Fibroblast of the conjunctiva (primary cell): Measurements from ENCODE around the gene NGDN.
"Not testable (repeated sequence)": the region's sequence is repeated elsewhere in the genome, so short reads cannot be mapped to it uniquely, and the experiment has no call there.

ENCODE experiments used
- DNase-seq: peaks from one replicate; pipeline ENCODE4 v3.0.0-alpha.2; 2010; ENCODE audit warnings: low read depth

Gene NGDN

DNA sequence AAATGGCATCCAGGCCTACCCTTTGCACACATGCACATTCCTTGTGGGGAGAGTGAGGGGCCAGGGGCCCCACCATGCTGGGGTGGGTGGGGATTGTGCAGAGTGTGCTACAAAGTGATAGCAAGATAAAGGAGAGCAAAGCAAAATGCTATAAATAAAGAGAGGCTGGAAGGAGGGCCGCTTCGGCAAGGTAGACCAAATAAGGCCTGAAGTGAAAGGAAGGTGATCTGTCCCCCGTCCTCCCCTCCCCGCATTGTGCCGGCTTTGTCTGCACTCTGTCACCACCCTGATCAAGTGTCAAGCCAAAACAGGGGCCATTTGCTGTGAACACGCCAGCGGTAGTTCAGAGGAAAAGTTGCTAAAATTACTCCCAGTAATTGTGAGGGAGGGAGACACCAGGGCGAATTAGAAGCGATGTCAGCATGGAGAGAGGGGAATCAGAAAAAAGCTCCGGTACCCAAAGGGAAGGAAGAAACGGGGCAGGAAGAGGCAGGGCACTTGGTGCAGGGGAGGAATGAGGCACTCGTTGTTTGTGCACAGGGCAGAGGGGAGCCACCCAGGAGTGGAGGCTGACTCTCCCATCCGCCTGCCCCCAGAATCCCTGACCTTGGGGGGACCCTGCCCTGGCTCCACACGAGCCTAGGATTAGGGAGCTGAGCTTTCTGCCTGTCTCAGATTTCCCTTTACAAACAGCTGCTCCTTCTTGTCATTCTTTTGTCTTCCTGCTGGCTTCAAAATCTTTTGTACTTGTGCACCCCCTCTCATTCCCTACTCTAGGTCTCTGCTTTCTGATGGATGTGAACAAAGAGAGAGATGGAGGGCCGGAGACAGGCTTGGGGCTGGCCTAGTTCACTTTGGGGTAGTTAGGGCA, 31.2 kb upstream of the NGDN start:
- DNase-seq = no peak

DNA sequence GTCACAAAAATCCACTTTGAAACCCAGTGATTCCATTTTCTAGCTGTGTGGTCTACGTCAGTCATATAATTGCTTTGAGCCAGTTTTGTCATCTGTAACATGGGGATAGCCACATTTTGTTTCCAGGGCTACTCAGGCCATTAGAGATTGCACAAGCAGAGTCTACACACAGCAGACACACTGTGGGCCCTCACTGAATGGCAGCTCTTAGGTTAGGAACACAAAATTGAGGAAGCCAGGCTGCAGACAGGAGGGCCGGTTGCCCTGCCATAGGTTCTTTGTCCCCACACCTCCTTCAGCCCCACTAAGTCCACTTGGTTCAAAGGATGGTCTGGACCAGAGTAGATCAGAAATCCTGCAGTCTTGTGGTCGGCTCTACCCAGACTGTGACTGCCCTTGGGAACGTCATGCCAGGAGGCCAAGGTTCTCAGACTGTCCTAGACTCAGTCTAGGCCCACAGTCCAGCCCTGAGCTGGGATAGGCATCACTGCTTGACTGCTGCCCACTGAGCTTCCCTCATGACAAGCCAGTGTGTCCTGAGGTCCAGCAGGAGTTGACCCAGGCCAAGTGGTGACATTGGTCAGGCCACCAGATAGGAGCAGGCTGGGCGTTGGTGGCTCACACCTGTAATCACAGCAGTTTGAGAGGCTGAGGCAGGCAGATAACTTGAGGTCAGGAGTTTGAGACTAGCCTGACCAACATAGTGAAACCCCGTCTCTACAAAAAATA, 30.2 kb upstream of the NGDN start:
- no peak for DNase-seq

DNA sequence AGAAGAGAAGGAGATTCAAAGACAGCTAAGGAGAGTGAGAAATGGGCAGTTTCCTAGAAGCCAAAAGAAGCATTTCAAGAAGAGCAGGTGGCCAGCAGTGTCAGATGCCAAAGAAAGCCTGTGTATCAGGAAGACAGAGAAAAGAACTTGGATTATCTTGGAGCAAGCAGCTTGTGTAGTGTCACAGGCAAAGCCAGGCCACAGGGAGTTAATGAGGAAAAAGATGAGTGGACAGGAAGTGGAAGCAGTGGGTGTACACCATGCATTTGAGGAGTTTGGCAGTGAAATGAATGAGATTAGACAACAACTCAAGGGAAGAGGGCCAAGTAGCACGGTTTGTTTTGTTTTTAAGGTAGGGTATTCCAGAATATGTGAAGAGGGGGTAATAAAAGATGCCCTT, 28.4 kb upstream of the NGDN start:
- DNase-seq = no peak

DNA sequence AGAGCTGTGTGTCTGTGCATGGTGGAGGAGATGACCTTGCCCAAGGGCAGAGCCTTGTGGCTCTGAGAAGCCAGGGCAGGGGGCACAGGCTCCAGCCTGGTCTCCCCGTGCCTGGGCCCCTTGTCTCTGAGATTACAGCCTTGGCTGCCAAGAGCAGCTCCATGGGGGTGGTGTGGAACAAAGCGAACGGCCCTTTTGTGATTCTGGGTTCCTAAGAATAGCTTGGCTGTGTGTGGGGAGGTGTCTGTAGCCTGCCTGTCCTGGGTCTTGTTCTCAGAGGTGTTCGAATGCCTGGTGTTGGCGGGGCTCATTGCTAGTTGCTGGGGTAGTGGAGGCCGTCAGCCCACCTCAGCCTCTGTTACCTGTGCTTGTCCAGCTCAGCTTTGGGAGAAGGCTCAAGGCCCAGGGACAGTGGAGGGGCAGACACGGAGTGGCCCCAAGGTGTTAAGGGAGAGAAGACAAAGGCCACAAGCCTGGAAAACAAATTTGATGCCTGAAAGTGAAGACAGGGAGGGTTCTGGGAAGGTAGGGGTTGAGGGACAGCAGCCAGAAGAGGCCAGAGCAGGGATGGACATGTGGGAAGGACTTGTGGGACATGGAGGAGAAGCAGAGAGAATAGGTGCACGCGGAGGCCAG, 26.7 kb upstream of the NGDN start:
- no peak for DNase-seq

DNA sequence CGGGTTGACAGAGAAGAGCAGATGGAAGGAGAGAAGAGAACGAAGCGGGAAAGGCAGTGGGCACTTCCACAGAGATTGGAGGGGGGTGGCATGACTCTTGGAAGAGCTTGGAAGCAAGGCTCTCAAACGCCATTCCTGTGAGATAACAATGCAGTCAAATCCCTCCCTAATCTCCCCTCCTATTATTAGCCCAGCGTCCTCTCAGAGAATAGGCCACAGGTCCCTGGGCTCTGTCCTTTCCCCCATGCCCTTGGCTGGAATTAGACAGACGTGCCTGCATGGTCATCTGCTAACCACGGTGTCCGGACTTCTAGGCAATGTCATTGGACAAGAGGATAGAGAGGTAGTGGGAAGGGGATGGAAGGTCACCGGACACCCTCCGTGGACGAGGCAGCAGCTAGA, 26.1 kb upstream of the NGDN start:
- no peak for DNase-seq

DNA sequence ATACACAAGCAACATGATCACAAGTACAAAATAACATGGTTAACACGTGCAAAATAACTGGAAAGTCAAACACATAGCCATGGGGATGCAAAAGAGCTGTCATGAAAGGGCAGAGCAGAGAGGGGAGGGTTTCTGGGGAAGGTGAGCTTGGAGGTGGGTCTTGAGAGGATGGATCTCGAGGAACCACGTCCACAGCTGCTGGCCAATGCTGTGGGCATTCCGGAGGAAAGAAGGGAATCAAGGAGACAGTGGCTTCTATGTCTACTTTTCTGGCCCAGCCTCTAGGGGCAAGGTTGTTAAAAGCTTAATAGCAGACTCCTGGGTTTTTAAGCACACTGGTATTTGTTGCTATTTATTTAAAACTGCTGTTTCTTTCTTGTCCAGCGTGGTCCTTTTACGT, 25.6 kb upstream of the NGDN start:
- no peak for DNase-seq

DNA sequence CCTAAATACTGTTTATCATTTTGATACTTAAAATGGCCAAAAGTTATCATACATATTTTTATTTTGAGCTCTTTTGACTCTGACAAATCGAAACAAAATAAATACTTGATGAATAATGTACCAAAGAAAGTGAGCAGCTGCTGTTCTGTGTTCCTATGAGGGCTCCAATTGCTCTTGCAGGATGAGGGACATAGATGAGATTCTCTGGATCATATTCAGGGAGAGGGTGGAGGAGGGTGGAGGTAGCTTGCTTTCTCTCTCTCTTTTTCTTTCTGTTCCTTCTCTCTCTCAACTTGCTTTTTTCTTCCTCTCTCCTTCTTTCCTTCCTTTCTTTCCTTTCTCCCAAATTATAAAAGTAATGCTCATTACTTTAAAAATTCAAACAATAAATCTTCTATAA, 25.2 kb upstream of the NGDN start:
- DNase-seq = no peak

DNA sequence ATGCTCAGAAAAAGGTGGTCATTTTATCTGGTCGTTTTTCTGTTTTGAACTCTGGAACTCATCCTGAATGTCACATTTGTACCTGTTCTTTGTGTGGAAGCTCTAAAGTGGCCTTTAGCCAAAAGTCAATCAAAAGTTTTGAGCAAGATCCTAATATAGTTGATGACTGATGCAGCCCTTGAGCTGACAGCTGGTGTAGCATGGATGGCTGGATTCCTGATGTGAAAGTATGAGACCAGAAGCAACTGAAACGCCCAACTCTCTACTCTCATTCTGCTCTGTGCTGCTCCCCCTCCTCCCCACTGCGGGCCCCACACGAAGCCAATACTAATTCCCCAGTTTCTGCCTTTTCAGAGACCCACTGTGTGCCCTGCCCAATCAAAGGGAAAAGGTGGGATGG, 23.7 kb upstream of the NGDN start:
- no peak for DNase-seq

DNA sequence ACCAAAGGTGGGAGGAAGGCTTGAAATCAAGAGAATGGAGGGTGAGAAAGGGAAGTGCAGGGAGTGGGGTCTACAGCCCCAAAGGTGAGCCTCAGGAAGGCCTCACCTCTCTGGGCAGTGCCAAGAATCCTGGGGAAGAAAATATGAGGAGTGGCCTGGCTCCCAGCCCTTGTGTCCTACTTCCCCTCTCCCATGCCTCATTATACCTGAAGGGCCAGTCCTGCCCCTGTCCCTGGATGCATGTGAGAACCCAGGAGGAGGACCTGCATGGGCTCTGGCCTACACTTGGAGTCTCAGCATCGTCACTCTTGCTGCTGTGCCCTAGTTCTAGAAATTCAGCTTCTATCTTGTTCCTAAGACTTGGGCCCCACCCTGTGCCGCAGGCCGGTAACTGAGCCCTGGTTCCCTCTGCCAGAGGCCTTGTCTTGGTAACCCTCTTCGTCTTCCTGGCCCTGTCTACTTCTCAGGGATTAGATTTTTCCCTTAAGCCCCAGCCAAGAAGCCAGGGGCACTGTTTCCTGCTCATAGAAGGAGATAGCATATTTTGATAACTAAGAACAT, 23.1 kb upstream of the NGDN start:
- DNase-seq = no peak

DNA sequence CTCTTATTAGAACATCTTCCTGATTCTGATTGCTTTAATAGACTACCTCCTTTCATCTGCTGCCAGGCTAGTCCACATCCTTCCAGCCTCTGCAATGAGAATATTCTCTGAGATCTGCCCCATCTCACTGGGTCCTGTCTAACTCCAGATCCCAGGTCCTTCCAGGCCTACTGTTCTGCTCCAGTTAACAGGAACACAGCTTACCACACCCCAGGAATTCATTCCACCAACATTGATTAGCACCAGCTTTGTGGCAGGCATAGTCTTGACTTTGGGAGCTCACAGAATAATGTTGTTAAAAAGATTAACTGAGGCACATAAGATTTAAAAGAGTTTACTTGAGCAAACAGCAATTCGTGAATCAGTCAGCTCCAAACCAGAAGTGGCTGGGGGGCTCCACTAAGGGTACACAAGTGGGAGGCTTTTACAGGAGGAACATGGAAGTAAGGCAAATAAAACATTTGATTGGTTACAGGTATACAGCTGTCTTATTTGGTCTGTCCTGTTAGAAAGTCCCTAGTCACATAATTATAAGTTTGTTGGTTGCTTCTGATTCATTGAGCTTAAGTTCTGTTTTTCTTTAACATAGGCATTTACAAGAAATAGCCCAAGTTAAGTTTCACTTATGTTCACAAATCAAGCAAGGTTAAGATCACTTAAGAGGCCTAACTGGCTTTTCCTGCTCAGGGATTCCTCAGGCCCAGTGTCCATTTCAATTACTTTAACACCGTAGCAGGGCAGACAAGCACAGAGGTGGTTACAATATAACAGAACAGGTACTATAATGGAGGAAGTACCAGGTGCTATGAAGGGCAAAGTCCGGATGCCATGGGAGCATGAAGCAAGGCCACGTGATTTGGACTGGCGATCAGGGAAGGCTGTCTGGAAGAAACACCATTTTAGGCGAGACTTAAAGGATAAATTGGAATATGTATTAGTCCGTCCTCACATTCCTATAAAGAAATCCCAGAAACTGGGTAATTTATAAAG, 21.8 kb upstream of the NGDN start:
- DNase-seq = no peak

DNA sequence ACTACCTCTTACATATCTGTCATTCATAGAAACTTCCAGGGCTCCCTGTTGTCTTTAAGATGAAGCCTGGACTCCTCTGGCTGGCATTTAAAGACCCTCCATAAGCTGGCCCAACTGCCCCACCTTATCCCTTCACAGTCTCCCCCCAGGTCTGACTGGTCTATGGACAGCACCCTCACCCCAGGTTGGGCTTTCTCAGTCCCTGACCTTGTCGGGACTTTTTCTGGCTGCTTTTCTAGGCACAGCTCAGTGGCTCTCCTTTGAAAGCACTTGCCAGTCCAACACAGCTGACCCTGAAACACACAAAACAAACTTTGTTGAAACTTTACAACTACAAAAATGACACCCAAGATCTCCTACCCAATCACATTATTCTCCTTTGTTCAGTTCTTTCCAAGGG, 20.2 kb upstream of the NGDN start:
- DNase-seq = no peak

DNA sequence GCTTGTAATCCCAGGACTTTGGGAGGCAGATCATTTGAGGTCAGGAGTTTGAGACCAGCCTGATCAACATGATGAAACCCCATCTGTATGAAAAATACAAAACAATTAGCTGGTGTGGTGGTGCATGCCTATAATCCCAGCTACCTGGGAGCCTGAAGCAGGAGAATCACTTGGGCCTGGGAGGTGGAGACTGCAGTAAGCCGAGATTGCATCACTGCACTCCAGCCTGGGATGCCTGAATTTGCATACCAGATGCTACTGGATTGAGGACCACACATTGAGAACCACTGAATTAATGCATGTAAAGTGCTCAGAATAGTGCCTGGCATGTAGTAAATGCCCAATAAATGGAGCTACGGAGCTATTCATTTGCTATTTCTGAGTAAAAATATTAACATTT, 19.1 kb upstream of the NGDN start:
- DNase-seq = no peak

DNA sequence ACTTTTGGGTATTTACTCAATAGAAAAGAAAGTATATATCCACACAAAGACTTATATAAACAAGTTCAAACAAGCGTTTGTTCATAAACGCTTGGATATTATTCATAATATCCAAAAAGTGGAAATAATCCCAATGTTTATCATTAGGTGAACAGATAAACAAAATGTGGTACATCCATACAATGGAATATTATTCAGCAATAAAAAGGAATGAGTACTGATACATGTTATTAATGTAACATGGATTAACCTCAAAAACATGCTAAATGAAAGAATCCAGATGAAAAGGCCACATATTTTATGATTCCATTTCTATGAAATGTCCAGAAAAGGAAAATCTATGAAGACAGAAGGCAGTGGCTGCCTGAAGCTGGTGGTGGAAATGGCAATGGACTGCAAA, 17.3 kb upstream of the NGDN start:
- no peak for DNase-seq

DNA sequence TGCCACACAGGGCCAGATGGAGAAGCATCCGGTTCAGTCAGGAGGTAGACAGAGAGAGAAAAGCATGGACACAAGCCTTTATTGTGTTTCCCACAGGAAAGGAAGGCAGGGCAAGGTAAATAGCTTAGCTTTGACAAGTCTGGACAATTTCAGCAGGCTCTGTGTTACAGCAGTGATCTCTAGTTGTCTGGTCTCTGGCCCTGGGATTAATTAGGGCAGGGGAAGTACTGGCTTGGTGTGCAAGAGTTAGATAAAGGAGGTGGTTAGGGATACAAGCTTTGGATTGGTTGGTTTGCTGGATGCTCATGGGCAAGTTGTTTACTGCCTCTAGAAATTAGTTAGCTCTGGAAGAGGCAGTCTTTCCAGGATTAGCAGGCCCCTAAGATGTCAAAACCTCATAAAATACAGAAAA, 15.1 kb upstream of the NGDN start:
- no peak for DNase-seq

DNA sequence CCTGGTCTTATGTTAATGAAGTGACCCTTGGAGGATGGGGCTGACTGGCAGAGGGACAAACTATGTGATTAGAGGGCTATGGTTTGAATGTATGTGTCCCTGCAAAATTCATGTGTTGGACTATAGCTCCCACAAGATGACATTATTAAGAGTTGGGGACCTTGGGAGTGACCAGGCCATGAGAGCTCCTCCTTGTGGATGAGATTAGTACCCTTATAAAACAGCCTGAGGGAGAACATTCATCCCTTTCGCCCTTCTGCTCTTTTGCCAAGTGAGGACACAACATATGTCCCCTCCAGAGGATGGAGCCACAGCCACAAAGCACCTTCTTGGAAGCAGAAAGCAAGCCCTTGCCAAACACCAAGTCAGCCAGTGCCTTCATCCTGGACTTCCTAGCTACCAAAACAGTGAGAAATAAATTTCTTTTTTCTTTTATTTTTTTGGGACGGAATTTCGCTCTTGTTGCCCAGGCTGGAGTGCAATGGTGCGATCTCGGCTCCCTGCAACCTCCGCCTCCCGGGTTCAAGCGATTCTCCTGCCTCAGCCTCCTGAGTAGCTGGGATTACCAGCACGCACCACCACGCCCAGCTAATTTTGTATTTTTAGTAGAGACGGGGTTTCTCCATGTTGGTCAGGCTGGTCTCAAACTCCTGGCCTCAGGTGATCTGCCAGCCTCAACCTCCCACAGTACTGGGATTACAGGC, 12.5 kb upstream of the NGDN start:
- not testable (repeated sequence) for DNase-seq

DNA sequence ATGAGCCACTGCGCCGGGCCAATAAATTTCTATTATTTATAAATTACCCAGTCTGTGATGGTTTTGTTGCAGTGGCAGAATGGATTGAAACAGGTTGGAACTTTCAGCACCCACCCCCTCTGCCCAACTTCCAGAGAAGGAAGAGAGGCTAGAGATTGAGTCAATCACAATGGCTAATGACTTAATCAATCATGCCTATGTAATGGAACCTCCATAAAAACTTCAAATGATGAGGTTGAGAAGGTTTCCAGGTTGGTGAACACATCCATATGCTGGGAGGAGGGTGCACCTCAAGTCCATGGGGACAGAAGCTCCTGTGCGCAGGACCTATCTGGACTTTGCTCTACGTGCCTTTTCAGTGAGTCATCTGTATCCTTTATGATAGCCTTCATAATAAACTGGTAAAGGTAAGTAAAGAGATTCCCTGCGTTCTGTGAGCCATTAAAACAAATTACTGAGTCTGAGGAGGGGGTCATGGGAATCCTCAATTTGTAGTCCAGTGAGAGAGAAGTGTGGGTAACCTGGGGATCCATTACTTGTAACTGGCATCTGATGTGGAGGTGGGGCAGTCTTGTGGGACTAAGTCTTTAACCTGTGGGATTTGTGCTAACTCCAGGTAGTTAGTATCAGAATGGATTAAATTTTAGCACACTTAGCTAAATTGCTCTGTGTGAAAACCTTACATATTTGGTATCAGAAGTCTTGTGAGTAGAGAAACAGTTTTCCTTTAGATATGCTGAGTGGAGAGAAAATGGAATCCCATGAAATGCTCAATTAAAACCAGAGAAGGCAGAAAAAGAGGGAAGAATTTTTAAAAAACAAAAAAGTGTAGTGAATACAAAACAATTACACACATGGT, 11.7 kb upstream of the NGDN start:
- no peak for DNase-seq

DNA sequence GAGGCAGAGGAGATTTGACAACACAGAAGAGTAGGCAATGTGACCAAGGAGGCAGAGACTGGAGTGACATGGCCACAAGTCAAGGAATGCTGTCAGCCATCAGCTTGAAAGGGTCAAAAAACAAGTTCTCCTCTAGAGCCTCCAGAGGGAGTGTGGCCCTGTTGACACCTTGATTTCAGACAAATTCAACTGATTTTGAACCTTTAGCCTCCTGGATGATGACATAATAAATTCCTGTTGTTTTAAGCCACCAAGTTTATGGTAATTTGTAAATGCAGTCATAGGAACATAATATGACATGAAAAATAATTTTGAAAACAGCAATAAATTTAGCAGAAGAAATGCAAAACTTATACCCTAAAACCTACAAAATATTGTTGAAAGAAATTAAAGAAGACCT, 8.5 kb upstream of the NGDN start:
- no peak for DNase-seq

DNA sequence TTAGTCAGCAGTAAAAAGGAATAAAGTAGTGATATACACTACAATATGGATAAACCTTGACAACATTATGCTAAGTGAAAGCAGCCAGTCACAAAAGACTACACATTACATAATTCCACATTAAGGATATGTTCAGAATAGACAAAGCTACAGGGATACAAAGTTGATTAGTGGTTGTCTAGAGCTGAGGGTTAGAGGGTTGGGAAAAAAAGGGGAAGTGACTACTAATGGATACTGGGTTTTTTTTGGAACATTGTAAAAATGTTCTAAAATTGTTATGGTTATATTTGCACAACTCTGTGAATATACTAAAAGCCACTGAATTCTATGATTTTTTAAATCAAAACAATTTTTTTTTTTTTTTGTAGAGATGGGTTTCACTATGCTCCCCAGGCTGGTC, 4.8 kb upstream of the NGDN start:
- DNase-seq = no peak

DNA sequence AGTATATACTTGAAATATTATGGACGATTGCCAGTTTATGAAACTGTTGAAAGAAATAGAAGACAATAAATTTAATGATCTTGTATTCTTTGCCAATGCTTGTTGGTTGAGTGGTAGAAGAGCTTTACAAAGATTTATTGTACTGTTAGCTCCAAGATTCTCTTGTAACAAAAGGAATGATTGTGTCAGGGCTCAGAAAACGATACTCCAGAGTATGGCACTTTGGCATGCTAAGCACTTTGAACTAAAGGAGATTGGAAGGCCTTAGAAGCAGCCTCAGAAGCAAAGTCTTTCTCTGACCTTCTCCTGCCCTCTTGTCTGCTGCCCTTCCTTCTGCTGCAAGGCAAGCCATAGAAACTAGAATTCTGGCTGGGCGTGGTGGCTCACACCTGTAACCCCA, 4.2 kb upstream of the NGDN start:
- DNase-seq = no peak

DNA sequence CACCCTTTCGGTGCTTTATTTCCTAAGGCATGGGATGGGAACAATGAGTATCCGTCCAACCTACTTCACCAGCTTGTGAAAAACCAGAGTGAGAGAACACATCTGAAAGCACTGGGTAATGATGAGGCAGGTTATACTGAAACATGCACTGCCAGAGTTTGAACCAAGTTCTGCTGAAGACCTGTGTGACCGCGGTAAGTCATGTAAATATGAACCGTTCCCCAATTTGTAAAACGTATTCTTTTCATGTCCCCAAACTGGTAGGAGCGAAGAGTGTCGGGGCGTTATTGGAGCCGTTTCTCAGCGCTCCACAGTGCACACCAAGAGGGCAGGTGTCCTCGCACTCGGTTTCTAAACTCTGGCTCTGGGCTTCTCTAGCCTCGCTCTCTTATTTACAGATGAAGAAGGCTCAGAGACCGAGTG, 788 bp upstream of the NGDN start:
- DNase-seq = no peak
